ENCODE results near the gene POLDIP3.
A peak's percentile ranks its signal among the peaks of the same experiment; 100 is the strongest.
"Not testable (repeated sequence)": the region's sequence is repeated elsewhere in the genome, so short reads cannot be mapped to it uniquely, and the experiment has no call there.

Gene POLDIP3

DNA sequence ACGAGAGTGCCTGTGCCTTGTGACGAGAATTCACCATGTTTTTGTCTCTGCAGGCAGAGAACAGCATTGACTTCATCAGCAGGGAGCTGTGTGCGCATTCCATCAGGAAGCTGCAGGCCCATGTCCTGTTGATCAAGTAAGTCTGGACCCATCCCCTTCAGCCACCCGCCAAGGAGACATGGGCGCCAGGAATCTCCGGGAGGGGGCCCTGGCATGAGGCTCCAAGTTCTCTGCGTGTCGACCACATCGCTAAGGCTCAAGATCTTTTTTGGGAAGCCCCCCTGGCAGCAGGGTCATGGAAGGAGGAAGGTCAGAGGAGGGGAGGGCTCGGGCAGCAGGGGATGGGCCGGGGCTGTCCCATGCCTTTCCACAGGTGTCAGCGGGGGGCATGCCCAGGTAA lies 43.6 kb downstream of the POLDIP3 start:
- not testable (repeated sequence) for H3K27ac ChIP-seq

DNA sequence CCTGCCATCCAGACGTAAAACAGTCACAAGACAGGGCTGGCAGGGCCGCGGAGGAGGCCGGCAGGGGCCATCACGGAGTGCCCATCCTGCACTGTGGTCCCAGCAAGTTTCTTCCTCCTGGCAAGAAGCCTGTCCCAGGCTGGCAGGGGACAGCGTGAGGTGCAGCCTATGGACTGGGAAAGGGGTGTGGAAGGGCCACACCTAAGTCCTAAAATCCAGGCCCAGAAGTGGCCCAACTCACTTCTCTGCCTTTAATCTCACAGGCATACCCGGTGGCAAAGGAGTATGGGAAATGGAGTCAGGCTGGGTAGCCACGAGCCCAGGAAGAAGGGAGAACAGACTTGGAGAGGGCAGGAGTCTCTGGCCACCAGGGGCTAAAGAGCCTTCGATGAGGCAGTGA lies 44.1 kb downstream of the POLDIP3 start:
- H3K27ac ChIP-seq: not testable (repeated sequence)

DNA sequence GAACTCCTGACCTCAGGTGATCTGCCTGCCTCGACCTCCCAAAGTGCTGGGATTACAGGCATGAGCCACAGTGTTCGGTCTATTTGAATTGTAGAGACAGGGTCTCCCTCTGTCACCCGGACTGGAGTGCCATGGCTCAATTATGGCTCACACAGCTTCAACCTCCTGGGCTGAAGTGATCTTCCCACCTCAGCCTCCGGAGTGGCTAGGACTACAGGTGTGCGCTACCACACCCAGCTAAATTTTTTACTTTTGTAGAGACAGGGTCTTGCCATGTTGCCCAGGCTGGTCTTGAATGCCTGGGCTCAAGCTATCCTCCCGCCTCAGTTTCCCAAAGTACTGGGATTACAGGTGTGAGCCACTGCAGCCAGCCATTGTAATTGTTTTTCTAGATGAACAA lies 46.7 kb downstream of the POLDIP3 start:
- H3K27ac ChIP-seq: not testable (repeated sequence)

- no peak for TF ChIP-seq CTCF (conservative IDR thresholded peaks at IDR 0.05)
- H3K27ac ChIP-seq: no peak overlapping the region
Observed at GRCh38 chr22:42565956-42566355, 48.7 kb downstream of the POLDIP3 start.

GRCh38 chr22:42564699-42565098 lies 50.0 kb downstream of the POLDIP3 start:
- no peak overlapping the region for H3K27ac ChIP-seq

DNA sequence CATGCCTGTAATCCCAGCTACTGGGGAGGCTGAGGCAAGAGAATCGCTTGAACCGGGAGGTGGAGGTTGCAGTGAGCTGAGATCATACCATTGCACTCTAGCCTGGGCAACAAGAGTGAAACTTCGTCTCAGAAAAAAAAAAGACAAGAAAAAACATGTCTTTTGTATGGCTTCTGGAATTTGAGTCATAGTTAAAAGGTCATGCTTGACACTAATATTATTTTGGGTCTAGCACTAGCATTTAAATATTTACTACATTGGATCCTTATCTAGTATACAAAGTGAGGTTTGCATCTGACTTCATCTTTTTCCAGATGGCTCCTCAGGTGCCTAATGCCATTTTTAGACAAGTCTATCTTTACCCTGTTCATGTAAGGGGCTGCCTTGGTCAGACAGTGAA lies 50.7 kb downstream of the POLDIP3 start:
- H3K27ac ChIP-seq: not testable (repeated sequence)

More at GRCh38 chr22:42564699-42565098, 50.0 kb downstream of the POLDIP3 start:
- no peak for TF ChIP-seq CTCF (conservative IDR thresholded peaks at IDR 0.05)

- no peak overlapping the region for H3K27ac ChIP-seq
- TF ChIP-seq CTCF (conservative IDR thresholded peaks at IDR 0.05): no peak
Observed at GRCh38 chr22:42562684-42563083, 52.0 kb downstream of the POLDIP3 start.

DNA sequence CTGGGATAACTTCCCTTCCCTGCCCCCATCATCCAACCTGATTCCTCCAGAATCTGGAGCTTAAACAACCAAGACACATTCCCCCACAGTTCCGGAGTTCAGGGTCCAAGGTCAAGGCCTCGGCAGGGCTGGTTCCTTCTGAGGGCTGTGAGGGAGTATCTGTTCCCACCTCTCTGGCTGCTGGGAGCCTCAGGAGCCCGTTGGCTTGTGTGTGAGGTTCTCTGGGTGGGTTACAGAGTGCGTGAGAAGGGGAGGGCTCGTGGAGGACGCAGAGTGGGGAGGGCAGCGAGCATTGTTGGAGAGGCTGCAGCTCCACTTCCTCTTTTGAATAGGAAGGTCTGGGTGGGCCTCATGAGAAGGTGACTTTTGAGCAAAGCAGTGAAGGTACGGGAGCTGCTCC lies 52.4 kb downstream of the POLDIP3 start:
- H3K27ac ChIP-seq: no peak overlapping the region
- TF ChIP-seq CTCF (conservative IDR thresholded peaks at IDR 0.05): no peak

GRCh38 chr22:42561856-42562255 lies 52.8 kb downstream of the POLDIP3 start:
- no peak overlapping the region for H3K27ac ChIP-seq
- TF ChIP-seq CTCF (conservative IDR thresholded peaks at IDR 0.05): no peak

GRCh38 chr22:42560781-42561180 lies 53.9 kb downstream of the POLDIP3 start:
- no peak overlapping the region for H3K27ac ChIP-seq
- TF ChIP-seq CTCF (conservative IDR thresholded peaks at IDR 0.05): peak; percentile 47

Data from VCaP (cell line).